ENCODE data around the gene FOCAD. TPM values are rescaled to one million over a fixed set of nuclear protein-coding genes. Genes with fewer than 3 reads are reported as not detected.

The FOCAD gene
- 43.5 and 49.9 TPM in 2 replicates for total RNA-seq

GRCh38 chr9:20684035-20684874 is at the start of gene FOCAD:
TSS of gene FOCAD (plus strand) at chr9:20684259. CDS start at chr9:20715354, 31,095 bp downstream.

GRCh38 chr9:21031091-21031807 is 347.2 kb downstream of the FOCAD start, which contains the start of gene HACD4:
TSS of gene HACD4 (minus strand) at chr9:21031640. CDS start at chr9:21031590, 50 bp downstream.

Other genes starting within 250 kb of the FOCAD start
- gene MLLT3, start 61.8 kb upstream of the FOCAD start, total RNA-seq, result 3.4 and 8.3 TPM in 2 replicates